Measurements from ENCODE around the gene CHST8. TPM values are rescaled to one million over a fixed set of nuclear protein-coding genes. Genes with fewer than 3 reads are reported as not detected.

The CHST8 gene
- total RNA-seq, 1 experiment from 2014 or later = 33.5 TPM

GRCh38 chr19:33752018-33752800 lies 130.5 kb downstream of the CHST8 start:
- Mint-ChIP-seq H3K9me3 (no peaks in the 10 kb centered on the region), H3K27ac (no peak overlapping the region), H3K36me3 (no peaks in the 10 kb centered on the region), H3K4me3 (no peak overlapping the region), H3K27me3 (ENCODE audit: low read depth) (no peaks in the 10 kb centered on the region), H3K4me1 (no peaks in the 10 kb centered on the region)
- CTCF ChIA-PET = interaction anchor here (1.2 kb wide), 1 partner anchor 336 kb away, joined by 4 read pairs; no protein-coding TSS in a partner anchor
- POLR2A ChIA-PET = no interaction called here
- ATAC-seq = no peak
- no peak for DNase-seq (ENCODE audit: low spot score)
- TF ChIP-seq FOXP1 (CRISPR knock-in tag; IDR thresholded peaks at IDR 0.05; ENCODE audit: borderline replicate concordance) (no peak), TEAD1 (CRISPR knock-in tag; IDR thresholded peaks at IDR 0.05) (no peak), JAZF1 (CRISPR knock-in tag; IDR thresholded peaks at IDR 0.05) (no peak)

DNA sequence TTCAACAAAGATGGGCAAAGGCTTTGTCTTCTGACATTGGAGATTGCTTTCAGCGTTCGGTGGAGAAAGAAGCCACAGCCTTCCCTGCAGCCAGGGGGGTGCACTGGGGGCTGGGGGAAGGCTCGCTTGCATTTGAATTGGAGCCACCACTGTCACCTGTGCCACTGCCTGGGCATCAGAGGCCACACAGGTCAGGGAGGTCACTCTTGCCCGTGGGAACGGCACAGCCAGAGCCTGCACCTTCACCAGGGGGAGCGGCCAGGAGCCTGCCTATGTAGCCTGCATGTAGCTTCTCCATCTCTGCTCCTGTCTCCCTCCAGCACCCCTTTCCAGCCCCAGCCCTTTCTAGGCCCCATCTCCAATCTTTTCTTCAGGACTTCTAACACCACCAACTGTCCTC lies 131.2 kb downstream of the CHST8 start:
- H3K36me3 Mint-ChIP-seq = no peaks in the 10 kb centered on the region
- ChIA-PET CTCF (no interaction called here), POLR2A (no interaction called here)
- no peak overlapping the region for H3K27ac Mint-ChIP-seq
- H3K4me1 Mint-ChIP-seq = no peaks in the 10 kb centered on the region
- no peaks in the 10 kb centered on the region for H3K9me3 Mint-ChIP-seq
- no peaks in the 10 kb centered on the region for H3K27me3 Mint-ChIP-seq (ENCODE audit: low read depth)
- DNase-seq (ENCODE audit: low spot score) (no peak), ATAC-seq (no peak)
- no peak overlapping the region for H3K4me3 Mint-ChIP-seq
- TF ChIP-seq ZNF138 (CRISPR knock-in tag; conservative IDR thresholded peaks at IDR 0.05) (no peak), ESRRA (CRISPR knock-in tag; IDR thresholded peaks at IDR 0.05; ENCODE audit: borderline replicate concordance) (no peak), PREB (CRISPR knock-in tag; IDR thresholded peaks at IDR 0.05; ENCODE audit: borderline replicate concordance) (no peak), ARID4B (CRISPR knock-in tag; IDR thresholded peaks at IDR 0.05; ENCODE audit: borderline replicate concordance) (no peak), FOXK1 (CRISPR knock-in tag; IDR thresholded peaks at IDR 0.05) (no peak), ZNF121 (CRISPR knock-in tag; IDR thresholded peaks at IDR 0.05) (no peak), ZNF416 (CRISPR knock-in tag; IDR thresholded peaks at IDR 0.05) (no peak), HMGA2 (CRISPR knock-in tag; IDR thresholded peaks at IDR 0.05) (no peak), KAT7 (CRISPR knock-in tag; IDR thresholded peaks at IDR 0.05; ENCODE audit: borderline replicate concordance) (no peak), MYBL2 (CRISPR knock-in tag; IDR thresholded peaks at IDR 0.05) (no peak), SMAD3 (CRISPR knock-in tag; IDR thresholded peaks at IDR 0.05; ENCODE audit: borderline replicate concordance) (no peak), ZNF671 (CRISPR knock-in tag; IDR thresholded peaks at IDR 0.05) (no peak), ZMAT4 (CRISPR knock-in tag; IDR thresholded peaks at IDR 0.05) (no peak), ATF6 (CRISPR knock-in tag; IDR thresholded peaks at IDR 0.05) (no peak)
- TF ChIP-seq, protein P1, sequence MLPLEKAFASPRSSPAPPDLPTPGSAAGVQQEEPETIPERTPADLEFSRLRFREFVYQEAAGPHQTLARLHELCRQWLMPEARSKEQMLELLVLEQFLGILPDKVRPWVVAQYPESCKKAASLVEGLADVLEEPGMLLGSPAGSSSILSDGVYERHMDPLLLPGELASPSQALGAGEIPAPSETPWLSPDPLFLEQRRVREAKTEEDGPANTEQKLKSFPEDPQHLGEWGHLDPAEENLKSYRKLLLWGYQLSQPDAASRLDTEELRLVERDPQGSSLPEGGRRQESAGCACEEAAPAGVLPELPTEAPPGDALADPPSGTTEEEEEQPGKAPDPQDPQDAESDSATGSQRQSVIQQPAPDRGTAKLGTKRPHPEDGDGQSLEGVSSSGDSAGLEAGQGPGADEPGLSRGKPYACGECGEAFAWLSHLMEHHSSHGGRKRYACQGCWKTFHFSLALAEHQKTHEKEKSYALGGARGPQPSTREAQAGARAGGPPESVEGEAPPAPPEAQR (CRISPR knock-in tag; IDR thresholded peaks at IDR 0.05) = no peak
- TF ChIP-seq, protein P2, sequence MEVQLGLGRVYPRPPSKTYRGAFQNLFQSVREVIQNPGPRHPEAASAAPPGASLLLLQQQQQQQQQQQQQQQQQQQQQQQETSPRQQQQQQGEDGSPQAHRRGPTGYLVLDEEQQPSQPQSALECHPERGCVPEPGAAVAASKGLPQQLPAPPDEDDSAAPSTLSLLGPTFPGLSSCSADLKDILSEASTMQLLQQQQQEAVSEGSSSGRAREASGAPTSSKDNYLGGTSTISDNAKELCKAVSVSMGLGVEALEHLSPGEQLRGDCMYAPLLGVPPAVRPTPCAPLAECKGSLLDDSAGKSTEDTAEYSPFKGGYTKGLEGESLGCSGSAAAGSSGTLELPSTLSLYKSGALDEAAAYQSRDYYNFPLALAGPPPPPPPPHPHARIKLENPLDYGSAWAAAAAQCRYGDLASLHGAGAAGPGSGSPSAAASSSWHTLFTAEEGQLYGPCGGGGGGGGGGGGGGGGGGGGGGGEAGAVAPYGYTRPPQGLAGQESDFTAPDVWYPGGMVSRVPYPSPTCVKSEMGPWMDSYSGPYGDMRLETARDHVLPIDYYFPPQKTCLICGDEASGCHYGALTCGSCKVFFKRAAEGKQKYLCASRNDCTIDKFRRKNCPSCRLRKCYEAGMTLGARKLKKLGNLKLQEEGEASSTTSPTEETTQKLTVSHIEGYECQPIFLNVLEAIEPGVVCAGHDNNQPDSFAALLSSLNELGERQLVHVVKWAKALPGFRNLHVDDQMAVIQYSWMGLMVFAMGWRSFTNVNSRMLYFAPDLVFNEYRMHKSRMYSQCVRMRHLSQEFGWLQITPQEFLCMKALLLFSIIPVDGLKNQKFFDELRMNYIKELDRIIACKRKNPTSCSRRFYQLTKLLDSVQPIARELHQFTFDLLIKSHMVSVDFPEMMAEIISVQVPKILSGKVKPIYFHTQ (CRISPR knock-in tag; IDR thresholded peaks at IDR 0.05) = no peak
- TF ChIP-seq, protein P3, sequence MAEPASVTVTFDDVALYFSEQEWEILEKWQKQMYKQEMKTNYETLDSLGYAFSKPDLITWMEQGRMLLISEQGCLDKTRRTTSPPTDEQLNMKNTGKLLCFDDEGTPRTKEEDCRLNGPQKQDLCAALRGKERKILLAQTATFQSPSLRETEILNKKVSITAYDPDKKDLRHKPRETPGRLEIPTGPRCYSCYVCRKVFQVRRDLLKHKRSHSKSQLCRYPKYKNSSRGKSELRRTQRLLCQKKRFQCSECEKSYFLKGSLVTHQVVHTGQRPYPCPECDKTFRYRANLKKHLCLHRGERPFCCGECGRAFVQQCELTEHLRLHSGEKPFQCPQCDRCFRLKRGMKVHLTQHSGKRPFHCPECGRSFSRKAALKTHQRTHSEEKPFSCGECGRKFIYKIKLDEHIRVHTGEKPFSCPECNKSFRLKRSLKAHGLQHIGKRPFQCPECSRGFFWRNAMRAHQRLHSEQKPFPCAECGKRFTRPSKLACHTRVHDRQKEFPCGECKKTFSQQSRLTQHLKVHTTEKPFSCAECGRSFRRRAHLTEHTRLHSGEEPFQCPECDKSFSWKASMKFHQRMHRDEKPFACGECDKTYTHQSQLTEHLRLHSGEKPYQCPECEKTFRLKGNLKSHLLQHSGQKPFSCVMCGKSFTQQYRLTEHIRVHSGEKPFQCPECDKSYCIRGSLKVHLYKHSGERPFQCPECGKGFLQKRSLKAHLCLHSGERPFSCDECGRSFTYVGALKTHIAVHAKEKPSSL (CRISPR knock-in tag; conservative IDR thresholded peaks at IDR 0.05) = no peak

All from WTC11 (cell line).